ENCODE data around the gene PCDHB13. TPM values are rescaled to one million over a fixed set of nuclear protein-coding genes. Genes with fewer than 3 reads are reported as not detected.
"Not testable (repeated sequence)": the region's sequence is repeated elsewhere in the genome, so short reads cannot be mapped to it uniquely, and the experiment has no call there.

PCDHB13 gene
- 8.3 TPM for total RNA-seq

GRCh38 chr5:141213656-141214339 is at the start of gene PCDHB13:
TSS of gene PCDHB13 (plus strand) at chr5:141213919. CDS start at chr5:141214124, 205 bp downstream.
- peak; percentile 53 for DNase-seq (ENCODE audit: low spot score)

DNA sequence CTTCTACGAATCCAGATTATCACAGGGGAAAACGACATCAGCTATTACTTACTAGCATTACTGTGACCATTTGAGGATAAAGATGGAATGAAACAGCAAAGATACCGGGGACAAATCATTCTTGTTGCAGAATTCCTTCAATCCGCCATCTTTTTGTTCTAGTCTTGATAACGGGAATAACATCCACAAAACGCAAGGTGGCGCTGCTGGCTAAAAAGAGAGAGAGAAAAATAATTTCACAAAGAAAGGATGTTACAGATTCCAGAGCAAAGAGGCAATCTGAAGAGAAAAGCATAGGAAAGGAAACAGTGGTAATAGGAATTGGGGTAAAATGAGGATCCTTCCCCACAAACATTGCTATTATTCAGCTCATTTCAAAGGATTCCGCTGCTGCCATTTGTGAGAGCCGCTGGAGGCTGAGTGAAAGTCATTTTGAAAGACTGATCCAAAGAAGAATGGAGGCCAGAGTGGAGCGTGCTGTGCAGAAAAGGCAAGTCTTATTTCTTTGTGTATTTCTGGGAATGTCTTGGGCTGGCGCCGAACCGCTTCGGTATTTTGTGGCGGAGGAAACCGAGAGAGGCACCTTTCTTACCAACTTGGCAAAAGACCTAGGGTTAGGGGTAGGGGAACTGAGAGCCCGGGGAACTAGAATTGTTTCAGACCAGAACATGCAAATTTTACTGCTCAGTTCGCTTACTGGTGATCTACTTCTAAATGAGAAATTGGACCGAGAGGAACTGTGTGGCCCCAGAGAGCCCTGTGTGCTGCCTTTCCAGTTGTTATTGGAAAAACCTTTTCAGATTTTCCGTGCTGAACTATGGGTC is 41.1 kb upstream of the PCDHB13 start, which contains the start of gene PCDHB7:
Gene PCDHB7 (plus strand): TSS at position 264 of the 824 bp plus-strand sequence. CDS start 192 bp downstream, at position 456.
- no peak for DNase-seq (ENCODE audit: low spot score)

GRCh38 chr5:141174291-141175104 is 39.2 kb upstream of the PCDHB13 start:
- not testable (repeated sequence) for DNase-seq (ENCODE audit: low spot score)

DNA sequence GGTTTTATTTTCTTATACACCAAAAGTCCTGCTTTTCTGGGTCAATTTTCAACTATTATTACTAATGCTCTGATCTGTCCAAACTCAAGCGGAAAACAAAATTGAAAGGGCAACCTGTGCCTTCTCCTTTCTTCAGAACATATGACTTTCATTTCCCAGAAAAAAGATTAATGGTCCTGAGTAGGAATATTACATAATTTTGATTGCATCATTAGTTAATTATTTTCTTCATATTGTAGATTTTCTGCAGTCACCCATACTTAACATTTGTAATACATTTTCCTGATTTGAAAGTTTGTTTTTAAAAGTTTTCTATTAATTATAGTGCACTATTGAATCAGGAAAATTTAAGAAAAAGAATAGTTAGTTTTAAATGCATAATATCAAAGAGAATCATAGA is 37.8 kb upstream of the PCDHB13 start:
- DNase-seq (ENCODE audit: low spot score), result no peak

- not testable (repeated sequence) for DNase-seq (ENCODE audit: low spot score)
These were observed 36.0 kb upstream of the PCDHB13 start, which contains the start of gene PCDHB8 for GRCh38 chr5:141177577-141178191. TSS of gene PCDHB8 (plus strand) at chr5:141177790. CDS start at chr5:141178035, 245 bp downstream.

- not testable (repeated sequence) for DNase-seq (ENCODE audit: low spot score)
These were observed 34.3 kb upstream of the PCDHB13 start for GRCh38 chr5:141179371-141179770.

- not testable (repeated sequence) for DNase-seq (ENCODE audit: low spot score)
These were observed 33.8 kb upstream of the PCDHB13 start for GRCh38 chr5:141179876-141180275.

DNA sequence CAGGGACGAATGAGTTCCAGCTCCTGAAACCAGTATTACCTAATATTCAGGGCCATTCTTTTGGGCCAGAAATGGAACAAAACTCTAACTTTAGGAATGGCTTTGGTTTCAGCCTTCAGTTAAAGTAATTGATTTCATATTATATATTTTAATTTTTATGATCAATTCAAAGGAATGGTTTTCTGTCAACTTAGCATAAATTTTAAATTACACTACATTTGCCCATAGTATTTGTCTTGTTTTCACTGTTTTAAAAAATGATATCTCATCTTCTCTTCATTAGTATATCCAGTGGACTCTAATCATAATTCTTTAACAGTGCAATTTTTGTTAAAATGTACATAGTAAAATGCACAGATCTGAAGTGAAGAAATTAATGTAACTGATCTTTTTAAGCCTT is 33.4 kb upstream of the PCDHB13 start:
- no peak for DNase-seq (ENCODE audit: low spot score)

DNA sequence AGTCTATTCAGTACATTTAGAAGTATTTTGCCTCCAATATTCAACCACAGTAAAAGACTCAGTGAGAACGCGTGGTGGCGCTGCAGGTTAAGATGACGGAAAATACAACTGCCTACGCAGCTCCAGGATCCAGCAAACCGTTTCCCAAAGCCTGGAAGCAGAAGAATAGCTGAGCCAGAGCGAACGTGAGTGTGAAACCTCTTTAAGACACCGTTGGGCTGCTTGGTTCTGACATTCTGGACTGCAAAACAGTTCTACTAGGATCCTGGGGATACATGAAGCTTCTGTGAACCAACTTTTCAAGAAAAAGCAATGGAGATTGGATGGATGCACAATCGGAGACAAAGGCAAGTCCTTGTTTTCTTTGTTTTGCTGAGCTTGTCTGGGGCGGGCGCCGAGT is 31.5 kb upstream of the PCDHB13 start, which contains the start of gene PCDHB16:
Gene PCDHB16 (plus strand): TSS at position 140 of the 400 bp plus-strand sequence. CDS start 173 bp downstream, at position 313.
- DNase-seq (ENCODE audit: low spot score), result no peak

GRCh38 chr5:141184117-141184855 is 29.4 kb upstream of the PCDHB13 start:
- DNase-seq (ENCODE audit: low spot score), result not testable (repeated sequence)

- DNase-seq (ENCODE audit: low spot score), result no peak
These were observed 26.7 kb upstream of the PCDHB13 start, which contains the start of gene PCDHB9 for GRCh38 chr5:141186897-141187512. TSS of gene PCDHB9 (plus strand) at chr5:141187161. CDS start at chr5:141187319, 158 bp downstream.

DNA sequence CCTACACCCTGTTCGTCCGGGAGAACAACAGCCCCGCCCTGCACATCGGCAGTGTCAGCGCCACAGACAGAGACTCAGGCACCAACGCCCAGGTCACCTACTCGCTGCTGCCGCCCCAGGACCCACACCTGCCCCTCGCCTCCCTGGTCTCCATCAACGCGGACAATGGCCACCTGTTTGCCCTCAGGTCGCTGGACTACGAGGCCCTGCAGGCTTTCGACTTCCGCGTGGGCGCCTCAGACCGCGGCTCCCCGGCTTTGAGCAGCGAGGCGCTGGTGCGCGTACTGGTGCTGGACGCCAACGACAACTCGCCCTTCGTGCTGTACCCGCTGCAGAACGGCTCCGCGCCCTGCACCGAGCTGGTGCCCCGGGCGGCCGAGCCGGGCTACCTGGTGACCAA is 25.0 kb upstream of the PCDHB13 start:
- DNase-seq (ENCODE audit: low spot score), result not testable (repeated sequence)

- not testable (repeated sequence) for DNase-seq (ENCODE audit: low spot score)
These were observed 24.6 kb upstream of the PCDHB13 start for GRCh38 chr5:141189131-141189530.

GRCh38 chr5:141192110-141192725 is 21.5 kb upstream of the PCDHB13 start, which contains the start of gene PCDHB10:
TSS of gene PCDHB10 (plus strand) at chr5:141192353. CDS start at chr5:141192553, 200 bp downstream.
- no peak for DNase-seq (ENCODE audit: low spot score)

DNA sequence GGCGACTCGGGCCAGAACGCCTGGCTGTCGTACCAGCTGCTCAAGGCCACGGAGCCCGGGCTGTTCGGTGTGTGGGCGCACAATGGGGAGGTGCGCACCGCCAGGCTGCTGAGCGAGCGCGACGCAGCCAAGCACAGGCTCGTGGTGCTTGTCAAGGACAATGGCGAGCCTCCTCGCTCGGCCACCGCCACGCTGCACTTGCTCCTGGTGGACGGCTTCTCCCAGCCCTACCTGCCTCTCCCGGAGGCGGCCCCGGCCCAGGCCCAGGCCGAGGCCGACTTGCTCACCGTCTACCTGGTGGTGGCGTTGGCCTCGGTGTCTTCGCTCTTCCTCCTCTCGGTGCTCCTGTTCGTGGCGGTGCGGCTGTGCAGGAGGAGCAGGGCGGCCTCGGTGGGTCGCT is 19.4 kb upstream of the PCDHB13 start:
- DNase-seq (ENCODE audit: low spot score), result not testable (repeated sequence)

- DNase-seq (ENCODE audit: low spot score), result no peak
These were observed 17.4 kb upstream of the PCDHB13 start for GRCh38 chr5:141196363-141196762.

- DNase-seq (ENCODE audit: low spot score), result no peak
These were observed 14.1 kb upstream of the PCDHB13 start, which contains the start of gene PCDHB11 for GRCh38 chr5:141199359-141200235. TSS of gene PCDHB11 (plus strand) at chr5:141199627. CDS start at chr5:141199775, 148 bp downstream.

GRCh38 chr5:141201126-141201525 is 12.6 kb upstream of the PCDHB13 start:
- DNase-seq (ENCODE audit: low spot score), result not testable (repeated sequence)
